Endothelial cell of umbilical vein (primary cell): ENCODE data around the gene CLDN14. TPM values are rescaled to one million over a fixed set of nuclear protein-coding genes. Genes with fewer than 3 reads are reported as not detected.

Source experiments
- BruUV-seq: library from RNA; stranded (reverse); fragments of 400-500 nt; replicated peaks from 2 replicates; lab custom pipeline; 2021; lab: Mats Ljungman, UMichigan
- CTCF ChIA-PET: fragments of 300-600, 350-600 bp; sonication (Branson Sonifier 250); formaldehyde crosslinking; loops from one replicate; lab custom pipeline; 2021; ENCODE audit warnings: antibody characterized with exemption, inconsistent platforms; lab: Charles Lee
- POLR2A ChIA-PET: fragments of 300-600, 350-600 bp; sonication (Branson Sonifier 250); formaldehyde crosslinking; loops from one replicate; lab custom pipeline; 2021; ENCODE audit warnings: antibody characterized with exemption, inconsistent platforms; lab: Charles Lee
- DNase-seq: peaks from one replicate; pipeline ENCODE4 v3.0.0-alpha.2; 2011; ENCODE audit warnings: low read depth, low spot score
- FAIRE-seq: peaks from 2 replicates; lab custom pipeline; 2011; peaks lifted over from hg19 to GRCh38; lab: Jason Lieb, UNC
- H2AFZ ChIP-seq: 2 replicates; pipeline ENCODE4 v1.6.0; 2012; ENCODE audit warnings: low read depth, low read length, control low read depth, inconsistent platforms
- H3K27ac ChIP-seq: 2 replicates; pipeline ENCODE4 v1.5.1; 2011; ENCODE audit warnings: low read depth, mild to moderate bottlenecking, control low read depth, low read length, moderate library complexity; ENCODE audit not compliant: insufficient read depth
- H3K27me3 ChIP-seq, 2 experiments: 2 replicates each; pipeline versions ENCODE4 v1.6.0 to v1.6.1; 2011; ENCODE audit warnings: low read length in 2 of 2, mixed read lengths in 1 of 2; ENCODE audit not compliant: control insufficient read depth in 2 of 2, insufficient read depth in 2 of 2
- H3K36me3 ChIP-seq, 2 experiments: 2 replicates in 1 of 2; 3 replicates in 1 of 2; pipeline ENCODE4 v1.5.1; 2011; ENCODE audit warnings: low read length in 2 of 2, mild to moderate bottlenecking in 1 of 2, moderate library complexity in 1 of 2; ENCODE audit not compliant: control insufficient read depth in 2 of 2, insufficient read depth in 2 of 2; ENCODE audit errors: extremely low read depth in 1 of 2
- H3K4me1 ChIP-seq: 3 replicates; pipeline ENCODE4 v1.5.1; 2011; ENCODE audit warnings: mild to moderate bottlenecking, low read length; ENCODE audit not compliant: control insufficient read depth, insufficient read depth; ENCODE audit errors: extremely low read depth
- H3K4me2 ChIP-seq: 2 replicates; pipeline ENCODE4 v1.6.1; 2011; ENCODE audit warnings: low read length, control low read depth, mixed read lengths; ENCODE audit not compliant: insufficient read depth
- H3K4me3 ChIP-seq, 3 experiments: fragments of 200-600 bp in 1 of 3; sonication (generic), shearing (Covaris generic) in 1 of 3; replicated peaks in 1 of 3; 2 replicates each; pipeline ENCODE4 v1.5.1; 2011 to 2016; ENCODE audit warnings: control low read depth in 3 of 3, low read length in 3 of 3, mild to moderate bottlenecking in 2 of 3, inconsistent platforms in 1 of 3, low read depth in 1 of 3, moderate library complexity in 1 of 3; ENCODE audit not compliant: insufficient read depth in 1 of 3
- H3K79me2 ChIP-seq: 2 replicates; pipeline ENCODE4 v1.6.0; 2012; ENCODE audit warnings: low read length, inconsistent platforms; ENCODE audit not compliant: control insufficient read depth, insufficient read depth
- H3K9ac ChIP-seq: replicated peaks from 2 replicates; pipeline ENCODE3; 2011; ENCODE audit warnings: low read length, control low read depth; ENCODE audit not compliant: insufficient read depth; ENCODE audit errors: extremely low read depth
- H3K9me1 ChIP-seq: replicated peaks from 3 replicates; pipeline ENCODE4 v1.6.0; 2011; ENCODE audit warnings: mild to moderate bottlenecking, low read length; ENCODE audit not compliant: control insufficient read depth, insufficient read depth; ENCODE audit errors: extremely low read depth
- H3K9me3 ChIP-seq: replicated peaks from 2 replicates; pipeline ENCODE4 v1.5.1; 2012; ENCODE audit warnings: low read length, inconsistent platforms; ENCODE audit not compliant: control insufficient read depth, insufficient read depth
- H4K20me1 ChIP-seq: replicated peaks from 2 replicates; pipeline ENCODE3; 2011; ENCODE audit warnings: mild to moderate bottlenecking, low read length; ENCODE audit not compliant: control insufficient read depth, insufficient read depth; ENCODE audit errors: extremely low read depth
- EZH2 ChIP-seq: IDR thresholded peaks from 2 replicates; pipeline ENCODE4 v1.6.1; 2012; ENCODE audit warnings: borderline replicate concordance, low read depth, mild to moderate bottlenecking, moderate library complexity, low read length, inconsistent platforms; ENCODE audit not compliant: severe bottlenecking
- FOS ChIP-seq: IDR thresholded peaks from 2 replicates; pipeline ENCODE4 v1.6.1; 2011; ENCODE audit warnings: mild to moderate bottlenecking, low read length, moderate library complexity, borderline replicate concordance; ENCODE audit not compliant: insufficient read depth
- GATA2 ChIP-seq: IDR thresholded peaks from 2 replicates; pipeline ENCODE4 v1.7.0; 2011; ENCODE audit warnings: low read depth, mild to moderate bottlenecking, moderate library complexity, mixed read lengths, low read length; ENCODE audit not compliant: insufficient read length, insufficient read depth
- JUN ChIP-seq: IDR thresholded peaks from 2 replicates; pipeline ENCODE4 v1.6.1; 2011; ENCODE audit warnings: borderline replicate concordance, low read depth; ENCODE audit not compliant: insufficient read length, insufficient read depth
- MYC ChIP-seq: IDR thresholded peaks from one replicate; pipeline ENCODE4 v1.6.1; 2011; ENCODE audit warnings: mild to moderate bottlenecking, low read depth, low read length
- POLR2A ChIP-seq: IDR thresholded peaks from 2 replicates; pipeline ENCODE4 v1.6.1; 2012; ENCODE audit warnings: low read depth, mild to moderate bottlenecking, control low read depth, low read length
- POLR2AphosphoS5 ChIP-seq: IDR thresholded peaks from 2 replicates; pipeline ENCODE4 v1.6.1; 2012; ENCODE audit warnings: low read depth, mild to moderate bottlenecking, control low read depth, low read length, moderate library complexity; ENCODE audit not compliant: insufficient read depth
- dilution Hi-C: fragments of 300-500 bp; cut with MboI; formaldehyde crosslinking; loops from one replicate; pipeline ENCODE4 v1.15.0; 2019; ENCODE audit warnings: low sequenced_read_pairs; ENCODE audit not compliant: extremely low pct_ligation_motif_present
- intact Hi-C: fragments of 100-400 bp; cut with micrococcal nuclease; formaldehyde crosslinking; loops from one replicate; pipeline ENCODE4 v1.10.0; 2022
- polyA plus RNA-seq, 4 experiments: library from polyadenylated mRNA; depleted of rRNA in 3 of 4; stranded (reverse) in 3 of 4; unstranded in 1 of 4; fragments of >200 nt; gene quantifications; 2 replicates each; pipeline versions ENCODE4 v1.2.1 to v1.2.3, GENCODE V29; 2011 to 2012; ENCODE audit warnings: missing spikeins in 1 of 4
- total RNA-seq: library from RNA; stranded (reverse); gene quantifications from 2 replicates; pipeline ENCODE4 v1.2.3, GENCODE V29; 2021
- TF ChIP-seq, protein P1 (sequence below): IDR thresholded peaks from 2 replicates; pipeline ENCODE4 v1.6.1; 2011; ENCODE audit not compliant: insufficient read depth, insufficient read length
- TF ChIP-seq, protein P2 (sequence below), 2 donors: IDR thresholded peaks; 1 replicate in 1 of 2; 2 replicates in 1 of 2; pipeline ENCODE4 v1.5.1; 2011; ENCODE audit warnings: low read length in 2 of 2, mild to moderate bottlenecking in 2 of 2, moderate library complexity in 2 of 2, control low read depth in 1 of 2, inconsistent platforms in 1 of 2, low read depth in 1 of 2; ENCODE audit not compliant: insufficient read depth in 1 of 2; ENCODE audit errors: extremely low read depth in 1 of 2

Gene CLDN14
- total and polyA plus RNA-seq, 2 donors (not counting 3 experiments of a cell fraction or from before 2014, with no cell fraction given) = 1.0 to 2.5 TPM

DNA sequence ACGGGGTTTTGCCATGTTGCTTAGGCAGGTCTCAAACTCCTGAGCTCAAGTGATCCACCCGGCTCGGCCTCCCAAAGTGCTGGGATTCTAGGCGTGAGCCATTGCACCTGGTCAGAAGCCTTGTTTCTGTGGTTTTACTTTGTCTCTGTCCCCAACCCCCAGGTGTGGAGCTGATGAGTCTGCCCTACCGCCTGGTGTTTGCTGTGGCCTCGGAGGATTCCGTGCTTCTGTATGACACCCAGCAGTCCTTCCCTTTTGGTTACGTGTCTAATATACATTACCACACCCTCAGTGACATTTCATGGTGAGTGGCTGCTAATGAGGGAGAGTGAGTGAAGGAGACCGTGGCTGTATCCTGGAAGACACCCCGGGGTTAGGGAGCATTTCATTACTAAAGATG lies 68.6 kb downstream of the CLDN14 start:
- H3K4me2 ChIP-seq = no peak overlapping the region
- BruUV-seq = no TSS peak

More for the DNA sequence above, 68.6 kb downstream of the CLDN14 start:
- Histone ChIP-seq H3K27ac (no peak overlapping the region), H3K79me2 (no peaks in the 10 kb centered on the region), H3K4me1 (peaks cover 4% of the 10 kb centered on the region), H3K9me3 (no peaks in the 10 kb centered on the region), H3K9me1 (no peaks in the 10 kb centered on the region), H3K9ac (no peak overlapping the region), H3K4me3 (no peak overlapping the region), H4K20me1 (no peaks in the 10 kb centered on the region), H3K36me3 (no peaks in the 10 kb centered on the region), H3K27me3 (no peaks in the 10 kb centered on the region), H2AFZ (no peak overlapping the region)
- intact Hi-C loops = no loop called here
- TF ChIP-seq EZH2 = no peak
- TF ChIP-seq FOS = no peak
- TF ChIP-seq POLR2A = no peak
- TF ChIP-seq, protein P1, sequence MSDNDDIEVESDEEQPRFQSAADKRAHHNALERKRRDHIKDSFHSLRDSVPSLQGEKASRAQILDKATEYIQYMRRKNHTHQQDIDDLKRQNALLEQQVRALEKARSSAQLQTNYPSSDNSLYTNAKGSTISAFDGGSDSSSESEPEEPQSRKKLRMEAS = no peak
- TF ChIP-seq POLR2AphosphoS5 = no peak
- TF ChIP-seq, protein P2, sequence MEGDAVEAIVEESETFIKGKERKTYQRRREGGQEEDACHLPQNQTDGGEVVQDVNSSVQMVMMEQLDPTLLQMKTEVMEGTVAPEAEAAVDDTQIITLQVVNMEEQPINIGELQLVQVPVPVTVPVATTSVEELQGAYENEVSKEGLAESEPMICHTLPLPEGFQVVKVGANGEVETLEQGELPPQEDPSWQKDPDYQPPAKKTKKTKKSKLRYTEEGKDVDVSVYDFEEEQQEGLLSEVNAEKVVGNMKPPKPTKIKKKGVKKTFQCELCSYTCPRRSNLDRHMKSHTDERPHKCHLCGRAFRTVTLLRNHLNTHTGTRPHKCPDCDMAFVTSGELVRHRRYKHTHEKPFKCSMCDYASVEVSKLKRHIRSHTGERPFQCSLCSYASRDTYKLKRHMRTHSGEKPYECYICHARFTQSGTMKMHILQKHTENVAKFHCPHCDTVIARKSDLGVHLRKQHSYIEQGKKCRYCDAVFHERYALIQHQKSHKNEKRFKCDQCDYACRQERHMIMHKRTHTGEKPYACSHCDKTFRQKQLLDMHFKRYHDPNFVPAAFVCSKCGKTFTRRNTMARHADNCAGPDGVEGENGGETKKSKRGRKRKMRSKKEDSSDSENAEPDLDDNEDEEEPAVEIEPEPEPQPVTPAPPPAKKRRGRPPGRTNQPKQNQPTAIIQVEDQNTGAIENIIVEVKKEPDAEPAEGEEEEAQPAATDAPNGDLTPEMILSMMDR (IDR thresholded peaks at IDR 0.05; ENCODE audit: extremely low read depth in 1 of 2, insufficient read depth in 1 of 2, low read depth in 1 of 2, low read length in 2 of 2) = no peak
- no peak for TF ChIP-seq GATA2
- TF ChIP-seq JUN = no peak
- TF ChIP-seq MYC = no peak
- DNase-seq (no peak), FAIRE-seq (no peak)
- CTCF ChIA-PET = interaction anchor here (1.7 kb wide), 1 partner anchor 11 kb away, joined by 7 read pairs; no protein-coding TSS in a partner anchor
- POLR2A ChIA-PET = no interaction called here
- dilution Hi-C loops = no loop called here

Other genes with a start within 250 kb of the CLDN14 start
- gene MORC3, start 159.9 kb downstream of the CLDN14 start, total RNA-seq = 20.0 and 25.3 TPM in 2 replicates
- 5.3 and 7.3 TPM in 2 replicates for gene MORC3, start 159.9 kb downstream of the CLDN14 start, polyA plus RNA-seq
- gene CHAF1B, start 94.7 kb downstream of the CLDN14 start, total RNA-seq = 13.0 and 16.4 TPM in 2 replicates
- 5.4 and 7.0 TPM in 2 replicates for gene CHAF1B, start 94.7 kb downstream of the CLDN14 start, polyA plus RNA-seq
- not detected in 2 replicates for gene SIM2, start 219.0 kb upstream of the CLDN14 start, total RNA-seq
- not detected in 2 replicates for gene SIM2, start 219.0 kb upstream of the CLDN14 start, polyA plus RNA-seq